Erythroblast (primary cell): Measurements from ENCODE around the gene THAP5.

Source experiments
- GATA1 ChIP-seq: IDR thresholded peaks from 2 replicates; pipeline ENCODE4 v1.6.1; 2011; ENCODE audit warnings: low read depth, mild to moderate bottlenecking, control low read depth, low read length, moderate library complexity
- POLR2A ChIP-seq: IDR thresholded peaks from 2 replicates; pipeline ENCODE4 v1.6.1; 2011; ENCODE audit warnings: mild to moderate bottlenecking, low read length

DNA sequence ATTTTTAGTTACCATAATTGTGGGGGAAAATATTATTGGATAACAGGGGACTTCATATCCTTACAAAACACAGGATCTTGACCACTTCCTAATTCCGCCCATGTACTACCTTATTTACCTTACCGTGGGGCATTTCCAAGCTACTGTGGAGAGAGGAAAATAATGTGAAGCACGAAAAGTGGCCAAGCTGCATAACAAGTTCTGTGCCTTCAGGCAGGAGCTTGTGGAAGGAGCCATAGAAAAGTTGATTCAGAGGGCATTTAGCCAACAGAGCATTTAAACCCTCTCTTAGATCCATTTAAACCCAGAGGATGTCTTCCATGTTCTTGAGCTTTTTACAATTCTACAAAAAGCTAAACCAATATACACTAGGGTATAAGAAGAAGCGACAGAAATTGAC, 41.8 kb upstream of the THAP5 start:
- TF ChIP-seq POLR2A (no peak), GATA1 (no peak)
